COLO829 (cell line): Measurements from ENCODE around the gene DDR1.
"Not testable (repeated sequence)": the region's sequence is repeated elsewhere in the genome, so short reads cannot be mapped to it uniquely, and the experiment has no call there.

Experiments used
- DNase-seq: peaks from one replicate; pipeline ENCODE4 v3.0.0; 2012; ENCODE audit warnings: low spot score

The DDR1 gene

DNA sequence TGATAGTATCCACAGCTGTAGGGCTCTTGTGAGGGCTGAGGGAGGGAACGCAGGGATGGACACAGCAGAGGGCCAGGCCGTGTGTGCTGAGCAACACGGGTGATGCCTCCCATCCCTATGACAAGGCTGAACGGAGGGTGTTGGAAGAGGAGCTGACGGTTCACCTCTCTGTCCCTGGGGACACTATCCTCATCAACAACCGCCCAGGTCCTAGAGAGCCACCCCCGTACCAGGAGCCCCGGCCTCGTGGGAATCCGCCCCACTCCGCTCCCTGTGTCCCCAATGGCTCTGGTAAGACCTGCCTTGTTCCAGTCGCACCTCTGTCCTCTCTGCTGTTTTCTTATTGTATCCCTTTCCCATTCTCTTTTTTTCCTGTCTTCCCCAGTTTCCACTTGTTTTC lies 10.1 kb downstream of the DDR1 start:
- no peak for DNase-seq

DNA sequence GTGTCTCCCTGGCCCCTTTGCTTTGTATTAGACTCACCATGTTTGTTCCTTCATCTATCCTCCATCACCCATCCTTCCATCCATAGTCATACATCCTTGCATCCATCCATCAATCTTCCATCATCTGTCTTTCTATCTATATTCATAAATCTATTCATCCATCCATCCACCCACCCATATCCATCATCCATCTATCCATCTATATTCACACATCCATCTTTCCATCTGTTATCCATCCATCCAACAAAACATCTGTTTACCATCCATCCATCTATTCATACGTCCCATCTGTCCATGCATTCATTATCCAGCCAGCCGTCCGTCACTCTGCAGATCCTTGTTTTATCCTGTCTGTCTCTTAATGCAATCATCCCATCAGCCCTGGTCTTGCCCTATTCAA lies 10.6 kb downstream of the DDR1 start:
- no peak for DNase-seq

DNA sequence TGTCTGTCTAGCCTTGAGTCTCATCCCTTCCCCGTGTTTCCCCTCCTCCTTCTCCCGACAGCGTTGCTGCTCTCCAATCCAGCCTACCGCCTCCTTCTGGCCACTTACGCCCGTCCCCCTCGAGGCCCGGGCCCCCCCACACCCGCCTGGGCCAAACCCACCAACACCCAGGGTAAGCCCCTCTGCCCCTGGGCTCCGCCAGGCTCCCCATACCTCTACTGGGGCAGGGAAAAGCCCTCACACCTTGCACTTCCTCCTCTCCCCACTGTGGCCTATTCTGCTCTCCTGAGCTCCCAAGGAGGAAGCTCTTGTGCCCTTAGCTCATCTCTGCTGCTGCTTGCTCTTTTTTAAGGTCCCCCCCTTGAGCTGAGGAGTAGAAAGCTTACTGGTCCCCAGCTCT lies 11.0 kb downstream of the DDR1 start:
- DNase-seq: no peak

GRCh38 chr6:30896541-30896940 lies 12.2 kb downstream of the DDR1 start:
- DNase-seq: no peak

GRCh38 chr6:30897882-30898281 lies 13.6 kb downstream of the DDR1 start:
- DNase-seq: no peak

- no peak for DNase-seq
These were observed 14.5 kb downstream of the DDR1 start for GRCh38 chr6:30898750-30899360.

DNA sequence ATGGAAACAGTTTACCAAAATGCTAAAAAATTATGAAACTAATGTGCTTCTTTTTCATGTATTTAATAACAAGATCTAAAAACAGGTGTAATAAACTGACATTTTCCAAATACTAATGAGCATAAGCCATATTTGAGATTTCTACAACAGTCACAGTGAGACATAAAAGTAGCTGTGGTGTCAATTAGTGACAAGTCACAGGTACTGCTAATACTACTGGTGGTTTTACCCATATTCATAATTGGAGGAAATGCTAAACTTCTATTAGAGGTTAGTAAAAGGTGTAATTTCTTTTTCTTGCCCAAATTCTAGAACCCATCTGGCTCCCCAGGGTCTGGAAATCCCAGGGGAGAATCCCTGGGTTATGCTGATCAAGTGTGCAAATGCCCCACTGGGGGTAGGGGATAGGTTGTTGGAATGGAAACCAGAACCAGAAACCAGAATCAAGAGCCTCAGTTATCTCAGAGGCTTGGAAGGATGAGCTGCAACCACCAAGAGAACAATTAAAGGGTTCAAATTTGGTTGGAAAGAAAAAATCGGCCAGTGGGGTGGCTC lies 16.6 kb downstream of the DDR1 start:
- DNase-seq: no peak

GRCh38 chr6:30901436-30901835 lies 17.1 kb downstream of the DDR1 start:
- no peak for DNase-seq

- not testable (repeated sequence) for DNase-seq
These were observed 17.9 kb downstream of the DDR1 start for GRCh38 chr6:30902196-30902595.

DNA sequence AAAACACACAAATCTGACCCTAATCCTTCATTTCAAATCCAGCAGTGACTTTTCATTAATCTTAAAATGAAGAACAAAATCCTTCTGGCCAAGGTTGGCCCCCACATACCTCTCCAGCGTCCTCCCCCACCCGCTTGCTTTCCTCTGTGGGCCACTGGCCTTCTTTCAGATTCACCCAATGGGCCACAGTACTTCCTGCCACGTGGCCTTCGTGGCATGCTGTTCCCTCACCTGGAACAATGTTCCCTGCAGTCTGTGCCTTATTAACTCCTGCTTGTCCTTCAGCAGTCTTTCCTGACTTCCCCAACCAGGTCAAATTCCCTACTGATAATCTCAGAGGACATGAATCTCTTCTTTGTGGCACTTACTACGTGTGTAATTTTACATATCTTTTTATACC lies 18.4 kb downstream of the DDR1 start:
- DNase-seq: no peak

GRCh38 chr6:30903236-30903635 lies 18.9 kb downstream of the DDR1 start:
- DNase-seq: no peak

DNA sequence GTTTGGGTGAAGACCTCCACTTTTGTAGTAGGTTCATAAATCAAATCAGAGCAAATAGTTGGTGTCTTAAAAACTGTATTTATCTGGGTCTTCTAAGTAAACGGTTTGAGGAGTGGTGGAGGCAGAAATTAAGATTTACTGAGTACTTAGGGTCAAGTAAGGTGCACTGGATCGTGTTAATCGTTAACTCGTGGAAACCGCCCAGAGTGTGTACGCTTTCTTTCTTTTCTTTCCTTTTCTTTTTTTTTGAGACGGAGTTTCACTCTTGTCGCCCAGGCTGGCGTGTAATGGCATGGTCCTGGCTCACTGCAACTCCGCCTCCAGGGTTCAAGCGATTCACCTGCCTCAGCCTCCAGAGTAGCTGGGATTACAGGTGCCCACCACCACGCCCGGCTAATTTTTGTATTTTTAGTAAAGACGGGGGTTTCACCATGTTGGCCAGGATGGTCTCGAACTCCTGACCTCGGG lies 23.0 kb downstream of the DDR1 start:
- not testable (repeated sequence) for DNase-seq

- DNase-seq: peak; percentile 97
These were observed 23.7 kb downstream of the DDR1 start, which contains the start of gene GTF2H4 for GRCh38 chr6:30907758-30908591. TSS of gene GTF2H4 (plus strand) at chr6:30908207.

DNA sequence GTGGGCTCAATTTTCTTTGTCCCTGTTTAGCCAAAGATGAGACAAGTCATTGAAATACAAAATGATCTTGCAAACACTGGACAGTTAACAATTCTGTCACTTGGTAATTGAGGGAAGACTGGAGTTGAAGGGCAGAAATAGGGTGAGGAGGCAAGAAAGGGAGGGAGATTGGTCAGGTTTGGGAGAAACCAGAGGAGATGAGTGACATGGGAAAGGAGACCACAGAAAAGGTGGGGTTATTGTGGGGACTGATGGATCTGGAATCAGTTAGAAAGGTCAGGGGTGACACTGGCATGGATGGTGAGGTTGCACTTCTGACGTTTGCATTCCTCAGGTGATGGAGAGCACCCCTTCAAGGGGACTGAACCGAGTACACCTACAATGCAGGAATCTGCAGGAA lies 24.4 kb downstream of the DDR1 start:
- DNase-seq: no peak

- DNase-seq: not testable (repeated sequence)
These were observed 26.2 kb downstream of the DDR1 start for GRCh38 chr6:30910473-30910872.

DNA sequence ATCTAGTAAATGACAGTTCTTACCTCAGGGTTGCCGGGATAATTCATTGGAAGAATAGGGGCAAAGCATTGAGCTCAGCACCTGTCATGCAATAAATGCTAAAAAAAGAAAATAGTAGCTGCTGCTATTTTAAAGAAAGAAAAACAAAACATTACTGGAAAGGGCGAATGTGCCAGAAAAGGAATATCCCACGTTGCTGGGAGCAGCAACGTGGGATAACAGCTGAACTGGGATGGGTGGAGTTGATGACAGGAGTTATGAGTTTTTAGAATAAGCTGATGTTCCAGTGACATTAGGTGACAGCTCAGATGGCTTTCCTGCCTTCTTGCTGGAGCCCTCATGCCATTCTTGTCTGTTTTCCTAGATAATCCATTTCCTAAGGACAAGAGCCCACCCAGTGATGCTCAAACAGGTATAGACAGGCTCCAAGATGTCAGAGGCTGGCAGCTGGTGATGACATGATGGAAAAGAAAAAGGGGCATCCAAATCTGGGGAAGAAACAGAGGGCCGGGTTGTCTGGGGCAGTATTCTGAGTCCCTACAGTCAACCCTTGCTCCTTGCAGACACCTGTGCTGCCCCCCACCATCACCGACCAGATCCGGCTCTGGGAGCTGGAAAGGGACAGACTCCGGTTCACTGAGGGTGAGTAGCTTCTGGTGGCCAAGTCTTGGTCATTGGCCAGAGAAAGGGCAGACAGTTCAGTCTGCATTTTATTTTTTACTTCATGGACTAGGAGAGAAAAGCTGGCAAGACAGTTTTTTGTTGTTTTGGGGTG lies 28.6 kb downstream of the DDR1 start:
- DNase-seq: no peak

DNA sequence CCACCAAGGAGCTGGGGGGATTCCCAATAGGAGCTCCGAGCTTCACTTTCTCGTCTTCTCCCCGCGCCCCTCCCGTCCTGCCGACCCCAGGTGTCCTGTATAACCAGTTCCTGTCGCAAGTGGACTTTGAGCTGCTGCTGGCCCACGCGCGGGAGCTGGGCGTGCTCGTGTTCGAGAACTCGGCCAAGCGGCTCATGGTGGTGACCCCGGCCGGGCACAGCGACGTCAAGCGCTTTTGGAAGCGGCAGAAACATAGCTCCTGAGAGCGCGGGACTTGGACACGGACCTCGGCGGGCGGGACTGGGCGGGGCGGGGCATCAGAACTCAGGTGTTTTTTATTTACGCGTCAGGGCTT lies 29.4 kb downstream of the DDR1 start:
- no peak for DNase-seq

DNA sequence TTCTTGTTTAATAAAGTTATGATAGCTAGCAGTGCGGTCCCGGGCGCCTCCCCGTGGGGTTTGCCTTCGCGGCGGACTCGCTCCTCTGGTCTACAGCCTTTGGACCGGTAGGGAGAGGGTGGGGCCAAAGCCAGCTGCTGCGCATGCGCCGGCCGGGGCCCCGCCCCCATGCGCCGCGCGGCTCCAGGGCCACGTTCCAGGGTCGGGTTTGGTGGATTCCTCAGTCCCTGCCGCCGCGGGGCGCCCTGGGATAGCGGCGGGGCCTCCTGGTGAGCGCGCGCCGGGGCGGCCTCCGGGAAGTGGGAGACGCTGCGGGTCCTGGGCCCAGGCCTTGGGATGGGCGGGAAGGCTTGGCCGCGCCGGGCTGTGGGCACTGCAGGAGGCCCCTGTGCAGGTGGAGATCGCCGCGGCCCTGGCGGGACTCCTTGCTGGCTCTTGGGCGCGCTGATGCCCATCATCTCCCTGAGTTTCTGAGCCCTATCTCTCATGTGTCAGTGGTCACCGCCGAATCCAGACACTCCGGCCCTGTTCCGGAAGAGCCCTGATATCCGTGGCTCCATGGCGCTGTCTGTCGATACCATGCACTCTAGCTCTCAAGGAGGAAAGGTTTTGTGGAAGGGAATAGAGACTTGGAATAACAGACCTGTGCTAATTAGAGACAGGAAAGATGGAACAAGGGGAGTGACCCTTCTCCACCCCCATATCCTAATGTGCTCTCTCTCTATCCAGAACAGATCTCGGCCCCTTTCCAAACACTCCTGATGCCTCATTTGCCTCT lies 29.9 kb downstream of the DDR1 start, which contains the start of gene VARS2:
VARS2 (plus strand) TSS at position 163 of the 778 bp plus-strand sequence; CDS start at position 762, 599 bp downstream.
- peak; percentile 96 for DNase-seq

- no peak for DNase-seq
These were observed 30.7 kb downstream of the DDR1 start for GRCh38 chr6:30914854-30915590.

DNA sequence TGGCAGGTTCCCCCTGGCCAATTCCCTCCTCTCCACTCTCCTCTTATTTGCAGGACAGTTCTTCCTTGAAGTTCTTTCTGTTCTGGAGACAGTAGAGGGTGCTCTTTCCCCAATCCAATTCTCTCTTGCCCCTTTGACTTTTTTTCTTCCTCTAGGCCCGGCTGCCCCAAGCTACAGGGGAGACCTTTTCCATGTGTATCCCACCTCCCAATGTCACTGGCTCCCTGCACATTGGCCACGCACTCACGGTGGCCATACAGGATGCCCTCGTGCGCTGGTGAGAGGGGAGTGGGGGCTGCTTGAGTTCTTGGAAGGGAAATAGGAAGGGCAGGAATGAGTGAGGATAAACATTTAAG lies 31.2 kb downstream of the DDR1 start:
- peak; percentile 93 for DNase-seq

DNA sequence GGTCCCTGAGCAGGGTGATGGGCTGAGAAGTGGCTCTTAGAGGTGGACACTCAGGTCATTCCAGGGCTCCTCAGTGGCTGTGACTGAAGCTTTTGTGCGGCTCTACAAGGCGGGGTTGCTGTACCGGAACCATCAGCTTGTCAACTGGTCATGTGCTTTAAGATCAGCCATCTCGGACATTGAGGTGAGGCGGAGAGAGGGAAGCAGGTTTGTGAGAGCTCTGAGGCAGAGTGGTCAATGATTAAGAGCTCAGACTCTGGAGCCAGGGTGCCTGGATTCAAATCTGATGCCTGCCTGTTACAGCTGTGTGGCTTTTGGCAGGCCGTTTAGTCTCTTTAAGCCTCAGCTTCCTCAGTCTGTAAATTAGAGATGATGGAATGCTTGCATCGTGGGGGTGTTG lies 32.7 kb downstream of the DDR1 start:
- DNase-seq: no peak
